NCI-H146 treated with DMSO at 0.1 percent for 48 hours (cell line): ENCODE results near the gene ELAPOR2.
"Not testable (repeated sequence)": the region's sequence is repeated elsewhere in the genome, so short reads cannot be mapped to it uniquely, and the experiment has no call there.

Experiments used
- DNase-seq: peaks from one replicate; lab custom pipeline; 2025; ENCODE audit not compliant: unreplicated experiment; lab: John Stamatoyannopoulos, UW

ELAPOR2 gene

GRCh38 chr7:87044713-87045112 lies 14.7 kb downstream of the ELAPOR2 start:
- not testable (repeated sequence) for DNase-seq

DNA sequence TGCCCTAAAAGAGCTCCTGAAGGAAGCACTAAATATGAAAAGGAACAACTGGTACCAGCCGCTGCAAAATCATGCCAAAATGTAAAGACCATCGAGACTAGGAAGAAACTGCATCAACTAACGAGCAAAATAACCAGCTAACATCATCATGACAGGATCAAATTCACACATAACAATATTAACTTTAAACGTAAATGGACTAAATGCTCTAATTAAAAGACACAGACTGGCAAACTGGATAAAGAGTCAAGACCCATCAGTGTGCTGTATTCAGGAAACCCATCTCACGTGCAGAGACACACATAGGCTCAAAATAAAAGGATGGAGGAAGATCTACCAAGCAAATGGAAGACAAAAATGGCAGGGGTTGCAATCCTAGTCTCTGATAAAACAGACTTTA lies 17.9 kb downstream of the ELAPOR2 start:
- DNase-seq: not testable (repeated sequence)

- not testable (repeated sequence) for DNase-seq
These were observed 19.7 kb downstream of the ELAPOR2 start for GRCh38 chr7:87039691-87040299.

DNA sequence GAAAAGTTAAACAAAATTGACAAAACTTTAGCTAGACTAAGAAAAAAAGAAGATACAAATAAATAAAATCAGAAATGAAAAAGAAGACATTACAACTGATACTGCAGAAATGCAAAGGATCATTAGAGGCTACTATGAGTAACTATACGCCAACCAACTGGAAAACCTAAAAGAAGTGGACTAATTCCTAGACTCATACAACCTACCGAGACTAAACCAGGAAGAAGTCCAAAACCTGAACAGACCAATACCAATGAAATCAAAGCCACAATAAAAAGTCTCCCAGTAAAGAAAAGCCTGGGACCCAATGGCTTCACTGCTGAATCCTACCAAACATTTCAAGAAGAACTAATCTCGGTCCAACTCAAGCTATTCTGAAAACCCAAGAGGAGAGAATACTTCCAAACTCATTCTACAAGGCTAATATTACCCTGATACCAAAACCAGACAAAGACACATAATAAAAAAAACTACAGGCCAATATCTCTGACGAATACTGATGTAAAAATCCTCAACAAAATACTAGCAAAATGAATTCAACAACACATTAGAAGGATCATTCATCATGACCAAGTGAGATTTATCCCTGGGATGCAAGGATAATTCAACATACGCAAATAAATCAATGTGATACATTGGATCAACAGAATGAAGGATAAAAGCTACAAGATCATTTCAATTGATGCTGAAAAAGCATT lies 20.3 kb downstream of the ELAPOR2 start:
- peak; percentile 13 for DNase-seq

DNA sequence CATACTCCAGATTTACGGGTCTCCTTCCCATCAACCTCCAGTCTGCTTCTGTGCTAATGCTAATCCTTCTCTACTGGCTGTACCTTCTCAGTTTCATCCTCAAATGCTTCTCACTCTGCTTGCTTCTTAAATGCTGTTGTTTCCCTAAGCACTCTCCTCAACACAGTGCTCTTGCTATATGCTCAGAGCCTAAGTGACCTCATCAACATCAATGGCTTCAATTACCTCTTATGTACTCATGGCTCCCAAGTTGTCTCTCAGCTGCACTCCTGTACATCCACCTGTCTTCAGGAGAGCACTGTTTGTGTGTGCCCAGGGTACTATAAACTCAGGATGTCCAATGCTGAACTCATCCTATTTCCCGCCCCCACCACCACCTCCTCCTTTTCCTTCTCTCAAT lies 22.5 kb downstream of the ELAPOR2 start:
- no peak for DNase-seq

DNA sequence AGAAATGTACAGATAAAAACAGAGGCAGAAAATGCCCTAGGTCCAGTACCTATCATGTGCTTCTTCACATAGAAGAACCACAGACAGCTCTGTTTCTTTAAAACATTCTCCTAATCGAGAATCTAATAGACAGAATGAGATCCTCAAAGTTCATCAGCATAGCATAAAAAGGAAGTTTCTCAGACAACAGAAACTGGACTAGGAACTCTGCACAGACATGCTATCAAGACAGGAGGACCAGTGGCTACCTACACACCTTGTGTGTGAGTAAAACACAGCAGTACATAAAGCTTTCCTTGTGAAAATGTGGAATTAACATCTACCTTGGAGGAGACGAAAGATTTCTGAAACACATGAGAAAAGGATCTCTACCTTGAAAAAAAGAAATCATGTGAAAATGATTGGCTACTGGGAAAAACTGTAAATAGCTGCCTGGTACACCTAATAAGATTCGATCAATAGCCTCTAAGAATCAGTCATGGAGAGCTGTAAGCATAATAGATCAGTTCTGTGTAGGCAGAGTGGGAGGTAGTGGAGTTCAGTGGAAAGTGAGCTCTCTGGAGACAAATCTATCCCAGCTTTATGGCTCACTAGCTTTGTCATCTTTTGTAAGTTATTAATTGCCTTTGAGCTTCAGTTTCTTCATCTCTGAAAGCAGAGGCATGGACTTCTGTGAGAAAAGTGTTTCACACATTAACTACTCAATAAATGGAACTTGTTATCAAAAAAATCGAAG lies 26.7 kb downstream of the ELAPOR2 start:
- no peak for DNase-seq

GRCh38 chr7:87029078-87029477 lies 30.4 kb downstream of the ELAPOR2 start:
- no peak for DNase-seq

DNA sequence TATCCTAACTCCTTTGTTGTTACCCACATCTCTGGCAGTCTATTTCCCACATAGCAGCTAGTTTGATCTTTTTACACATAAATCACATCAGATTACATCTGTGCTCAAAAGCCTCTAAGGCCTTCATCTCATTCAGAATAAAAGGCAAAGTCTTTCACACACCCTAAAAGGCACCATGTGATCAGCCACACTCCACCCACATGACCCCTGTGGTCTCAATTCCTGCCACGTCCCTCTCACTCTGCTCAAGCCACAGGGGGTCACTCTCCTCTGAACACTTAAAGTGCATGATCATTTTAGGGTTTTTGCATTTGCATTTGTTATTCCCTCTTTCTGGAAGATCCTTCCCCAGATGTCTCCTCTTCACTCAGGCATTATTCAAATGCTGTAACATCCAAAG lies 30.8 kb downstream of the ELAPOR2 start:
- DNase-seq: no peak

GRCh38 chr7:87027900-87028299 lies 31.6 kb downstream of the ELAPOR2 start:
- no peak for DNase-seq

DNA sequence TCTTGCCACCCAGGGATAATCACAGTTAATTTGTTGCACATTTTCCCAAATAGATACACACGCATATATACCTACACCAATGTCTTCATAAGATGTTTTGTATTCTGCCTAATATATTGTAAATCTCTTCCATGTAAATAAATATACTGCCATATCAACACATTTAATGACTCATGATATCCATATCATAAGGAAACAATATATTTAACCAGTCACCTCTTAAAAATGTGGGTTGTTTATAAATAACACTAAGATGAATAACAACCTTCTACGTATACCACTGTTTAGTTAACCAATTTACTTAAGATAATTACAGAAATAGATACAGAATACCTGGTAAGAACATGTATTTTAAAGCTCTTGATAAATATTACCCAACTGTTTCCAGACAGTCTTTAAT lies 38.2 kb downstream of the ELAPOR2 start:
- no peak for DNase-seq

DNA sequence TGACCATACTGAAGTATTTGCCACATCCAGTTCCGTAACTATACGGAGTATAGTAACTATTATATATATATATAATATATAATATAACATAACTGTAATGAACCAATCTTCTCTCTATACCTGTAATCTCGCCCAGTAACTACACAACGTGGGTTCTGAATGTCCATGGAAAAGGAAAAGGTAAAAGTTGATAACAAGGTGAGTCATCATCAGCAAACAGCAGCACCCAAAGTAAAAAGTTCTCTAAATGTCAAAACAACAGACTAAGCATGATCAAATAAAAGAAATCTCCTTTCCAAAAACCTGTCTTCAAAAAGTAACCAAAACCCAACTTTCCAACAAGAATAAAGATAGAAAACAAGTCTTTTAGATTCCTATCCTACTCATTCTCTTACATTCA lies 42.8 kb downstream of the ELAPOR2 start:
- DNase-seq: no peak

GRCh38 chr7:87013840-87014190 lies 45.6 kb downstream of the ELAPOR2 start:
- DNase-seq: peak; percentile 23

DNA sequence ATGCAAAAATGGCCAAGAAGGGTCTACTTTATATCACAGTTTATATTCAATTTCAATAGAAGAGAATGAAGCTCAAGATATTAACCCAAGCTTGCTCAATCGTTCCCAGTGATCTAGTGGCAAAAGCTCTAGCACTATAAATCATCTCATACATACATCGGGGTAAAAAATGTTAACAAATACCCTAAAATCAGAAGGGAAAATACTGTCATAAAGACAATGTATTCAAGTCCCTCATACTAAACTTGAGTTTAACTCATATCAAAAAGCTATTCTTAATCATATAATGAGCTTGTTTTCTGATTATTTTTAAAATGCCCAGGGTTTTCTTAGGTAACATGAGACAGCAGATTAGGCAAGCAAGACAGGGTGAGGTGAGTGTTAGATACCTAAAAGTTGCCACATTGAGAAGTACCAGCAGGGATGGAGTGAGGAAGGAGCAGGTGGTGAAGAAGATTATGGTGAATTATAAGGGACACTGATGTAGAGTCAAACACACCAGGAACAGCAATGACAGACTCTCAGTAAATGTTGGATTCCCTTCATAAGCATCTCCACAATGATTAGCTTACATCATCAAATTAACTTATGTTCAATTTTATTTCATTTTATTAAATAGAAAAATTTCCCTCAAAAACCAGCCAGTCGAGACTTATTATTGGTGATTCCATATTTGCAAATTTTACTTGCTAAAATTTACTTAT lies 46.2 kb downstream of the ELAPOR2 start:
- no peak for DNase-seq
